Thymus (tissue), 11 donors: Measurements from ENCODE around the gene CASP9. TPM values are rescaled to one million over a fixed set of nuclear protein-coding genes. Genes with fewer than 3 reads are reported as not detected.
A peak's percentile ranks its signal among the peaks of the same experiment; 100 is the strongest.
"Not testable (repeated sequence)": the region's sequence is repeated elsewhere in the genome, so short reads cannot be mapped to it uniquely, and the experiment has no call there.

Source experiments
- DNase-seq, 9 donors: peaks; one replicate each; pipeline ENCODE4 v3.0.0-alpha.2; 2013; ENCODE audit warnings: low spot score in 9 of 9, low read depth in 6 of 9, missing footprints in 1 of 9
- H3K27ac ChIP-seq, 2 donors: one replicate each; pipeline ENCODE4 v1.5.1; 2013; ENCODE audit warnings: control low read depth in 1 of 2, low read depth in 1 of 2, low read length in 1 of 2, mild to moderate bottlenecking in 1 of 2, moderate library complexity in 1 of 2
- H3K27me3 ChIP-seq, 2 donors: one replicate each; pipeline ENCODE4 v1.5.1; 2013; ENCODE audit warnings: low read length in 1 of 2; ENCODE audit not compliant: control insufficient read depth in 2 of 2, insufficient read depth in 1 of 2
- H3K36me3 ChIP-seq, 2 donors: one replicate each; pipeline ENCODE4 v1.5.1; 2013; ENCODE audit warnings: low read length in 1 of 2, mild to moderate bottlenecking in 1 of 2, moderate library complexity in 1 of 2; ENCODE audit not compliant: control insufficient read depth in 2 of 2, insufficient read depth in 2 of 2
- H3K4me1 ChIP-seq, 2 donors: one replicate each; pipeline ENCODE4 v1.5.1; 2013; ENCODE audit warnings: low read length in 2 of 2; ENCODE audit not compliant: control insufficient read depth in 2 of 2, insufficient read depth in 2 of 2
- H3K4me3 ChIP-seq, 2 donors: one replicate each; pipeline ENCODE4 v1.5.1; 2013; ENCODE audit warnings: low read length in 2 of 2, control low read depth in 1 of 2, mild to moderate bottlenecking in 1 of 2
- H3K9me3 ChIP-seq, 2 donors: one replicate each; pipeline ENCODE4 v1.5.1; 2013; ENCODE audit warnings: low read length in 1 of 2, mild to moderate bottlenecking in 1 of 2; ENCODE audit not compliant: control insufficient read depth in 2 of 2, insufficient read depth in 1 of 2
- WGBS: extraction: QIAGEN DNeasy Blood & Tissue Kit; methylation state at CpG from one replicate; pipeline ENCODE4 v1.1.7; 2013; 5-methylcytosine and 5-hydroxymethylcytosine counted together
- polyA plus RNA-seq: library from polyadenylated mRNA; stranded (reverse); fragments of 200-250 nt; gene quantifications from one replicate; pipeline ENCODE4 v1.2.3, GENCODE V29; 2013
- total RNA-seq: library from RNA; stranded (reverse); fragments of 120-200 nt; gene quantifications from one replicate; pipeline ENCODE4 v1.2.4, GENCODE V29; 2013
- donor health status: healthy.

Gene CASP9
- total and polyA plus RNA-seq, 2 donors: 5.6 to 27.4 TPM

- Histone ChIP-seq H3K27ac (no peak overlapping the region), H3K27me3 (no peaks in the 10 kb centered on the region), H3K36me3 (no peaks in the 10 kb centered on the region), H3K9me3 (no peaks in the 10 kb centered on the region), H3K4me3 (no peak overlapping the region), H3K4me1 (peaks cover 13 to 25% of the 10 kb centered on the region in 2 donors)
- no peak for DNase-seq
- WGBS: 96% methylated on average over 4 of the region's 4 CpGs
These were observed 1.5 kb downstream of the CASP9 start for GRCh38 chr1:15522551-15522950.

DNA sequence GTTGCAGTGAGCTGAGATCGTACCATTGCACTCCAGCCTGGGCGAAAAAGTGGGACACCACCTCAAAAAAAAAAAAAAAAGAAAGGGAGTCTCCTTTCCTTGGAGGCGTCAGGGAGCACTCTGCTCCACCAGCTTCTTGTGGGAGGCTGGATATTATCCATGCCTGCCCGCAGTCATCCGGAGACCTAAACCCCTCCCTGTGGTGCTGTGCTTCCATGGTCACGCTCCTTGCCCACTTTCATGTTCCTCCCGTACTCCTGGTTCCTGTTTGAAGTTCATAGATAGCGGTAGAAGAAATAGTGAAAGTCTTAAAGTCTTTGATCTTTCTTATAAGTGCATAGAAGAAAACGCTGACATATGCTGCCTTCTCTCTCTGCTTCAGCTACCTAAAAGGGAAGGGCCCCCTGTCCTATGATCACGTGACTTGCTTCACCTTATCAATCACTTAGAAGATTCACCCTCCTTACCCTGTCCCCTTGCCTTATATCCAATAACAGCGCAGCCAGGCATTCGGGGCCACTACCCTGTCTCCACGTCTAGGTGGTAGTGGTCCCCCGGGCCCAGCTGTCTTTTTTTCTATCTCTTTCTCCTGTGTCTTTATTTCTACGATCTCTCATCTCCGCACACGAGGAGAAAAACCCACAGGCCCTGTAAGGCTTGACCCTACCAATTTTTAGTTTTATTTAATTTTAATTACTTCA is 2.7 kb downstream of the CASP9 start:
- not testable (repeated sequence) for H3K36me3 ChIP-seq, H3K27ac ChIP-seq, H3K9me3 ChIP-seq, H3K4me3 ChIP-seq, DNase-seq, H3K27me3 ChIP-seq
- WGBS: 88% methylated on average over 17 of the region's 17 CpGs
- H3K4me1 ChIP-seq: peaks cover 7 to 22% of the 10 kb centered on the region in 2 donors

GRCh38 chr1:15519625-15520024 is 4.4 kb downstream of the CASP9 start:
- no peaks in the 10 kb centered on the region for H3K36me3 ChIP-seq
- no peaks in the 10 kb centered on the region for H3K27me3 ChIP-seq
- peaks cover 0 to 10% of the 10 kb centered on the region in 2 donors for H3K4me1 ChIP-seq
- DNase-seq: no peak
- H3K9me3 ChIP-seq: no peaks in the 10 kb centered on the region
- no peak overlapping the region for H3K4me3 ChIP-seq
- H3K27ac ChIP-seq: no peak overlapping the region
- 96% methylated on average over 3 of the region's 3 CpGs for WGBS

DNA sequence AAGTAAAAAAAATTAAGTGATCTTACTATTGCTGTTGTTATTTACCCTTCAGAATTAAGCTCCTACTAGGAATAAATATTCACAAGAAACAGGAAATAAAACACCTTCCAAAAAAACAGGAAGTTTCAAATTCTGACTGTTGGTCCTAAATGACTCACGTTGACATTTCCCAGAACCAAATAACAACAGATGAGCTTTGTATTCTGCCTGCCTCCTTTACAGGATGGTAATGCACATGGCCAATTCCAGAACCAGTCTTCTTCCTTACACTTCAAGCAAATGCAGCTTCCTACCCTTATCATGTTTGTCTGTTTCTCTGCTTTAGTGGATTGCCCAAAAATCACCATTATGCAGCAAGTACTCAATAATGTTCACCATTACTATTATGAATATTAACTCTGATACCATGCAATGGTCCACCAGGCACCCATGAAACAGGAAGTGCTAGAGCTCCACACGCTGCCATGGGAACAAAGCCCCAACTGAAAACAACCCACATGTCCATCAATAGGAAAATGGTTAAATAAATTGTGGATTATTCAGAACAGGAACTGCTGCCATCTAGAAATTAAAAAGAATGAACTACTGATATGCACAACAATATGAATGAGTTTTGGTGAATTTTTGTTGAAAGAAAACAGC is 8.9 kb downstream of the CASP9 start:
- H3K4me1 ChIP-seq: no peaks in the 10 kb centered on the region
- H3K36me3 ChIP-seq: no peaks in the 10 kb centered on the region
- no peaks in the 10 kb centered on the region for H3K9me3 ChIP-seq
- no peak overlapping the region for H3K4me3 ChIP-seq
- H3K27ac ChIP-seq: no peak overlapping the region
- 57% methylated on average over 2 of the region's 2 CpGs for WGBS
- H3K27me3 ChIP-seq: no peaks in the 10 kb centered on the region
- DNase-seq: peak in 1 of 9 donors; percentile 16

GRCh38 chr1:15514557-15514956 is 9.5 kb downstream of the CASP9 start:
- not testable (repeated sequence) for H3K27me3 ChIP-seq, DNase-seq, H3K4me3 ChIP-seq, H3K36me3 ChIP-seq, H3K9me3 ChIP-seq, H3K4me1 ChIP-seq, H3K27ac ChIP-seq
- over 99% methylated on average over 5 of the region's 5 CpGs for WGBS

DNA sequence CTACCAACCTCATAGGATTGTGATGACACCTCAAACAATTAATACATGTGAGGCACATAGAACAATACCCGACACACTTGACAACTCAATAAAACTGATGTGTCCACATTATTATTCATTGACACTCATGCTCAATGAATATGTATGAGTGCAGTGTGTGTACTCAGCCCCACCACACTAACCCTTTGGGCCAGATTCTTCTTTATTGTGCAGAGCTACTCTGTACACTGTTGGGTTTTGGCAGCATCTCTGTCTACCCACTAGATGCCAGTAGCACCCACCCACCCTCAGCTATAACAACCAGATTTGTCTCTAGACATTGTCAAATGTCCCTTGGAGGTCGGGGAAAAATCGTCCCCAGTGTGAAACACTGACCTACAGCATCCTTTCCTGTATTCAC is 10.1 kb downstream of the CASP9 start:
- 95% methylated on average over 3 of the region's 3 CpGs for WGBS
- no peaks in the 10 kb centered on the region for H3K9me3 ChIP-seq
- H3K27ac ChIP-seq: no peak overlapping the region
- DNase-seq: no peak
- no peak overlapping the region for H3K4me3 ChIP-seq
- H3K4me1 ChIP-seq: no peaks in the 10 kb centered on the region
- no peaks in the 10 kb centered on the region for H3K36me3 ChIP-seq
- H3K27me3 ChIP-seq: no peaks in the 10 kb centered on the region

DNA sequence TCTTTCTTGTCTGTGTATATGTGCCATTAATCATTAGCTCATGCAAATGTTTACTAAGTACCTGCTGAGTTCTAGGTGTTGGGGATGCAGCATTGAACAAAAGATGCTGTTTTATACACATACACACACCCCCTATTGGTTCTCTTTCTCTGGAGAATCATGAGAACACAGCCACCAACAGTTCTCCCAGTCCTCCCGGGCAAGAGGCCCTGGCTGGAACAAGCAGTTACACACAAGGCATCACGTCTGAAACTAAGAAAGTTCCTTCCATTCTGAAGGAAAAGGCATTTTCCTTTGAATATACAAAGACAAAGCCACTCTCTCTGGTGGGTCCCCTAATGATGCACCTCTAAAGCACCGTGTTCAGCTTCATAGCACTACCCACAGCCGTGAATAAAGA is 10.8 kb downstream of the CASP9 start:
- Histone ChIP-seq H3K36me3 (no peaks in the 10 kb centered on the region), H3K27me3 (no peaks in the 10 kb centered on the region)
- 96% methylated on average over 4 of the region's 4 CpGs for WGBS

DNA sequence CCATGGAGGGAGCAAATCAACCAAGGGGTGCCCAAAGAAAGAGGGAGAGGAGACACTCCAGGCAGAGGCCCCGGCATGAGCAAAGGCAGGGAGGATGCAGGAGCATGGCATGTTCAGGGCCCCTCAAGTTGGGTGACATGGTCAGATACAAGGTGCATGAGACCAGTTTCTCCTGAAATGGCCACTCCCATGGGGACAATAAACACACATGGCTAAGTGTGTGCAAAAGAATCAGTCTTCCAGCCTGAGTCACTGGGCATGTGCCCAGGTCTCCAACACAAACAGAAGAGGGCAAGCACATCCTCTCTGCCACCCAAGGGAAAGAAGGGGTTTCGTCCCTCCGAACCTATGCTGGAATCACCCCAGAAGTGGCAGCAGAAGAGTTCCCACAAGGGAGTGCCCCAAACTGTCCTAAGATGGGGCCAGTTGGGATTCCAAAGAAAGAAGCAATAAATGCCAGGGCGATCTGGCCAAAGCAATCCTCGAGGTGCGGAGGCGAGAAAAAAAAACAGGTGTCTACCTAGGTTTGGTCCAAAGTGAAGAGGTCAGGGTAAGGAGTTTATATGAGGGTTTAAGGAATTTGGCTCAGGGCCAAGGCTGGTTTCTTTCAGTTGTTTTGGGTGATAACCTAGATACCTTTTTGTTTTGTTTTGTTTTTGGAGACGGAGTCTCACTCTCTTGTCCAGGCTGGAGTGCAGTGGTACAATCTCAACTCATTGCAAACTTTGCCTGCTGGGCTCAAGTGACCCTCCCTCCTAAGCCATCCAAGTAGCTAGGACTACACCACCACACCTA is 13.2 kb downstream of the CASP9 start:
- WGBS: 99% methylated on average over 8 of the region's 8 CpGs
- no peaks in the 10 kb centered on the region for H3K27me3 ChIP-seq
- no peak overlapping the region for H3K4me3 ChIP-seq
- DNase-seq: no peak
- H3K27ac ChIP-seq: no peak overlapping the region
- no peaks in the 10 kb centered on the region for H3K9me3 ChIP-seq
- no peaks in the 10 kb centered on the region for H3K4me1 ChIP-seq
- H3K36me3 ChIP-seq: peaks cover 0 to under 1% of the 10 kb centered on the region in 2 donors

More for the DNA sequence above, 10.8 kb downstream of the CASP9 start:
- H3K9me3 ChIP-seq: no peaks in the 10 kb centered on the region
- no peak for DNase-seq
- H3K4me3 ChIP-seq: no peak overlapping the region
- H3K4me1 ChIP-seq: no peaks in the 10 kb centered on the region
- no peak overlapping the region for H3K27ac ChIP-seq

DNA sequence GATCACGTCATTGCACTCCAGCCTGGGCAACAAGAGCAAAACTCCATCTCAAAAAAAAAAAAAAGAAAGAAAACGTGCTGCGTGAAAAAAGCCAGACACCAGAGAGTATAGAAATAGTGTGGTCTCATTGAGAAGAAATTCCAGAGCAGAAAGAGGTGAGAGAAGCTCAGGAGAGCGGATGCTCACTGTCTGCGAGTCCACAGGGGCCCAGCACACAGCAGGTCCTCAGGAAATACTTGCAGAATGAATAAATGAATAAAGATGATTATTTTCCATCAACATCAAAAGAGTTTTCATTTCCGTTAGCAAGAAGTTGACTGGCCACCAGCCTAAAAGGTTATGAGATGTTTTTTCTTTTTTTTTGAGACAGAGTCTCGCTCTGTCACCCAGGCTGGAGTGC is 14.4 kb downstream of the CASP9 start:
- no peaks in the 10 kb centered on the region for H3K27me3 ChIP-seq
- H3K9me3 ChIP-seq: no peaks in the 10 kb centered on the region
- H3K4me1 ChIP-seq: no peaks in the 10 kb centered on the region
- no peak overlapping the region for H3K27ac ChIP-seq
- no peak overlapping the region for H3K4me3 ChIP-seq
- H3K36me3 ChIP-seq: peaks cover 2 to 3% of the 10 kb centered on the region in 2 donors
- WGBS: 94% methylated on average over 7 of the region's 7 CpGs
- DNase-seq: no peak
